ENCODE results near the gene DDX39A.
A peak's percentile ranks its signal among the peaks of the same experiment; 100 is the strongest.

Gene DDX39A

DNA sequence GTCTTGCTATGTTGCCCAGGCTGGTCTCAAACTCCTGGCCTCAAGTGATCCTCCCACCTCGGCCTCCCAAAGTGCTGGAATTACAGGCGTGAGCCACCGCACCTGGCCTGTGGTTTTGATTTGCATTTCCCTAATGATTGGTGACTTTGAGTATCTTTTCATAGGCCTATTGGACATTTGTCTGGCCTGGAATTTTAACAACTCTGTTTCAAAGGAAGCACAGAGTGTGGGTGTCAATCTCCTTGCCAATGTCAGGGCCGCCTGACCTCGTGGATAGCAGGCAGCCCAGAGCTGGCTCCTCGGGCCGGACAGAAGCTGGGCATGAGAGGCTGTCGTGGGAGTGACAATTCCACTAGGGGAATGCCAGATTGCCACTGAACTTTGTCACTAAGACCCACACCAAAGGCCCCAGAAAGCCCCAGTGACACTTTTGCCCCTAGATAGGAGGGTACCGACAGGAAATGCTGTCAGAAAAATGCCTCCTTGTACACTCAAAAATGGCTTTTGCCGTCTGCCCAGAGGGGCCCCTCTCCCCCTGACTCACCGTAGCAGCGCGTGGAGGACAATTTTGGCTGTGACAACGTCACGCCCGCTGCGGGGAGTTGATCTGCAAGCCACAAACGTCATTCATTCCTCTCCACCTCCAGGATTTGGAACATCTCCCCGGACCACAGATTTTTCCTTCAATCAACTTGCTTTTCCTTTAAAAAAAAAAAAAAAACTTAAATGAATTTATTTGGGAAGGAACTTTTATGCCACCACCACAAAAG lies 49.6 kb downstream of the DDX39A start:
- Histone ChIP-seq H3K9me2 (ENCODE audit: low read depth, low read length) (no peaks in the 10 kb centered on the region), H3K27me3 (ENCODE audit: insufficient read depth, low read length) (no peaks in the 10 kb centered on the region), H3K4me3 (ENCODE audit: low read depth, low read length, poor library complexity, severe bottlenecking) (no peak overlapping the region), H3K9me3 (ENCODE audit: low read length) (no peaks in the 10 kb centered on the region), H2AFZ (ENCODE audit: low read length) (no peak overlapping the region), H3K36me3 (ENCODE audit: insufficient read depth, low read length) (no peaks in the 10 kb centered on the region), H4K20me1 (ENCODE audit: insufficient read depth, low read length) (no peaks in the 10 kb centered on the region), H3K27ac (ENCODE audit: low read depth, low read length, poor library complexity, severe bottlenecking) (no peak overlapping the region), H3K9ac (ENCODE audit: low read length) (no peak overlapping the region), H3K79me2 (ENCODE audit: insufficient read depth, low read length) (no peaks in the 10 kb centered on the region), H3K4me2 (ENCODE audit: low read length) (0 out of 2 replicates have a peak overlapping the region, but pooled peaks have one; percentile 32), H3K4me1 (ENCODE audit: insufficient read depth, low read length, severe bottlenecking) (peaks cover 14% of the 10 kb centered on the region), H3F3A (ENCODE audit: insufficient read depth, low read length) (no peaks in the 10 kb centered on the region)
- TF ChIP-seq, protein P1, sequence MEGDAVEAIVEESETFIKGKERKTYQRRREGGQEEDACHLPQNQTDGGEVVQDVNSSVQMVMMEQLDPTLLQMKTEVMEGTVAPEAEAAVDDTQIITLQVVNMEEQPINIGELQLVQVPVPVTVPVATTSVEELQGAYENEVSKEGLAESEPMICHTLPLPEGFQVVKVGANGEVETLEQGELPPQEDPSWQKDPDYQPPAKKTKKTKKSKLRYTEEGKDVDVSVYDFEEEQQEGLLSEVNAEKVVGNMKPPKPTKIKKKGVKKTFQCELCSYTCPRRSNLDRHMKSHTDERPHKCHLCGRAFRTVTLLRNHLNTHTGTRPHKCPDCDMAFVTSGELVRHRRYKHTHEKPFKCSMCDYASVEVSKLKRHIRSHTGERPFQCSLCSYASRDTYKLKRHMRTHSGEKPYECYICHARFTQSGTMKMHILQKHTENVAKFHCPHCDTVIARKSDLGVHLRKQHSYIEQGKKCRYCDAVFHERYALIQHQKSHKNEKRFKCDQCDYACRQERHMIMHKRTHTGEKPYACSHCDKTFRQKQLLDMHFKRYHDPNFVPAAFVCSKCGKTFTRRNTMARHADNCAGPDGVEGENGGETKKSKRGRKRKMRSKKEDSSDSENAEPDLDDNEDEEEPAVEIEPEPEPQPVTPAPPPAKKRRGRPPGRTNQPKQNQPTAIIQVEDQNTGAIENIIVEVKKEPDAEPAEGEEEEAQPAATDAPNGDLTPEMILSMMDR (IDR thresholded peaks at IDR 0.05; ENCODE audit: low read length), result no peak
- TF ChIP-seq EZH2 (IDR thresholded peaks at IDR 0.05; ENCODE audit: borderline replicate concordance, low read length), result no peak

DNA sequence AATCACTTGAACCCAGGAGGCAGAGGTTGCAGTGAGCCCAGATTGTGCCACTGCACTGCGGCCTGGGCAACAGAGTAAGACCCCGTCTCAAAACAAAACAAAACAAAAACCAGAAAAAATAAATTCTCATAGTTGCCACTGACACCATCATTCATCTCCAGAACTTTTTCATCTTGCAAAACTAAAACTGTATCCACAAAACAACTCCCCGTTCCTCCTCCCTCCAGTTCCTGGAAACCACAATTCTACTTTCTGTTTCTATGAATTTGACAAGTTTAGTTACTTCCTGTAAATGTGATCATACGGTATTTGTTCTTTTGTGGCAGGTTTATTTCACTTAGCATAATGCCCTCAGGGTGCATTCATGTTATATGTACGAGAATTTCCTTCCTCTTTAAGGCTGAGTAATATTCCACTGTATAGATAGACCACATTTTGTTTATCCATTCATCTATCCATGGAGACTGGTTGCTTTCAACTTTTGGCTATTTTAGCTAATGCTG lies 51.1 kb downstream of the DDX39A start:
- Histone ChIP-seq H3K27ac (ENCODE audit: low read depth, low read length, poor library complexity, severe bottlenecking) (no peak overlapping the region), H3K4me1 (ENCODE audit: insufficient read depth, low read length, severe bottlenecking) (peaks cover 14% of the 10 kb centered on the region), H3K9ac (ENCODE audit: low read length) (no peak overlapping the region), H3K9me3 (ENCODE audit: low read length) (no peaks in the 10 kb centered on the region), H3F3A (ENCODE audit: insufficient read depth, low read length) (no peaks in the 10 kb centered on the region), H3K36me3 (ENCODE audit: insufficient read depth, low read length) (no peaks in the 10 kb centered on the region), H3K27me3 (ENCODE audit: insufficient read depth, low read length) (no peaks in the 10 kb centered on the region), H3K4me3 (ENCODE audit: low read depth, low read length, poor library complexity, severe bottlenecking) (no peak overlapping the region), H3K4me2 (ENCODE audit: low read length) (no peak overlapping the region), H3K9me2 (ENCODE audit: low read depth, low read length) (no peaks in the 10 kb centered on the region), H4K20me1 (ENCODE audit: insufficient read depth, low read length) (no peaks in the 10 kb centered on the region), H3K79me2 (ENCODE audit: insufficient read depth, low read length) (no peaks in the 10 kb centered on the region), H2AFZ (ENCODE audit: low read length) (no peak overlapping the region)
- TF ChIP-seq, protein P1 (IDR thresholded peaks at IDR 0.05; ENCODE audit: low read length), result no peak
- TF ChIP-seq EZH2 (IDR thresholded peaks at IDR 0.05; ENCODE audit: borderline replicate concordance, low read length), result no peak

DNA sequence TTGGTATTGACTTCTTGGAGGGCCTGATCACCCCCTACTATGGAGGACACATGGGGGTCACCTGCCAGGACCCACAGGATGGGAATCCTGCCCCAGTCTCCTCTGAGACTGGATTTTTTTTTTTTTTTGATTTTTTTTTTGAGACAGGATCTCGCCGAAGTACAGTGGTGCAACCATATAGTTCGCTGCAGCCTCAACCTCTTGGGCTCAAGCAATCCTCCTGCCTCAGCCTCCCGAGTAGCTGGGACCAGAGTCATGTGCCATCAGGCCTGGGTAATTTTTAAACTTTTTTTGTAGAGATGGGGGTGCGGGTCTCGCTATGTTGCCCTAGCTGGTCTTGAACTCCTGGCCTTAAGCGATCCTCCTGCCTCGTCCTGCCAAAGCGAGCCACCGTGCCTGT lies 52.1 kb downstream of the DDX39A start:
- Histone ChIP-seq H4K20me1 (ENCODE audit: insufficient read depth, low read length) (no peaks in the 10 kb centered on the region), H3F3A (ENCODE audit: insufficient read depth, low read length) (no peaks in the 10 kb centered on the region), H3K79me2 (ENCODE audit: insufficient read depth, low read length) (no peaks in the 10 kb centered on the region), H3K9me3 (ENCODE audit: low read length) (no peaks in the 10 kb centered on the region), H3K9ac (ENCODE audit: low read length) (no peak overlapping the region), H3K27ac (ENCODE audit: low read depth, low read length, poor library complexity, severe bottlenecking) (no peak overlapping the region), H3K27me3 (ENCODE audit: insufficient read depth, low read length) (no peaks in the 10 kb centered on the region), H3K4me3 (ENCODE audit: low read depth, low read length, poor library complexity, severe bottlenecking) (no peak overlapping the region), H2AFZ (ENCODE audit: low read length) (no peak overlapping the region), H3K9me2 (ENCODE audit: low read depth, low read length) (no peaks in the 10 kb centered on the region), H3K4me1 (ENCODE audit: insufficient read depth, low read length, severe bottlenecking) (peaks cover 14% of the 10 kb centered on the region), H3K36me3 (ENCODE audit: insufficient read depth, low read length) (no peaks in the 10 kb centered on the region), H3K4me2 (ENCODE audit: low read length) (no peak overlapping the region)
- TF ChIP-seq, protein P1 (IDR thresholded peaks at IDR 0.05; ENCODE audit: low read length), result no peak
- TF ChIP-seq EZH2 (IDR thresholded peaks at IDR 0.05; ENCODE audit: borderline replicate concordance, low read length), result no peak
